ENCODE results near the gene PRDX3. TPM values are rescaled to one million over a fixed set of nuclear protein-coding genes. Genes with fewer than 3 reads are reported as not detected.

The PRDX3 gene
- total and polyA plus RNA-seq, 4 donors, result 176 to 307 (median 258) TPM

GRCh38 chr10:119153661-119154060 is 25.0 kb downstream of the PRDX3 start:
- no peak for DNase-seq (ENCODE audit: low spot score)
- no peak for TF ChIP-seq RAD21 (IDR thresholded peaks at IDR 0.05)
- TF ChIP-seq HNF4G (IDR thresholded peaks at IDR 0.05), result no peak
- TF ChIP-seq ZBTB33 (IDR thresholded peaks at IDR 0.05), result no peak
- TF ChIP-seq SP1 (IDR thresholded peaks at IDR 0.05), result no peak
- no peak for TF ChIP-seq FOXA1 (IDR thresholded peaks at IDR 0.05)
- no peak for TF ChIP-seq TAF1 (conservative IDR thresholded peaks at IDR 0.05)
- no peak for TF ChIP-seq JUND (IDR thresholded peaks at IDR 0.05)
- no peak for TF ChIP-seq RXRA (IDR thresholded peaks at IDR 0.05)
- no peak for TF ChIP-seq GABPA (IDR thresholded peaks at IDR 0.05 in 1 of 2, conservative IDR thresholded peaks at IDR 0.05 in 1 of 2)
- no peak for TF ChIP-seq CTCF (IDR thresholded peaks at IDR 0.05; ENCODE audit: low read depth, low read length, missing input control)
- no peak for TF ChIP-seq YY1 (IDR thresholded peaks at IDR 0.05)
- TF ChIP-seq EGR1 (IDR thresholded peaks at IDR 0.05; ENCODE audit: low read depth in 2 of 2), result no peak
- Histone ChIP-seq H3K4me3 (ENCODE audit: low read depth in 1 of 3, low read length in 3 of 3) (no peak overlapping the region), H3K27me3 (ENCODE audit: control insufficient read depth in 4 of 4, insufficient read depth in 4 of 4, low read length in 3 of 4) (no peaks in the 10 kb centered on the region), H3K27ac (ENCODE audit: low read depth in 1 of 2, low read length in 2 of 2) (no peak overlapping the region), H3K9ac (ENCODE audit: low read depth in 1 of 2, low read length in 2 of 2) (no peak overlapping the region), H3K9me3 (ENCODE audit: control insufficient read depth in 4 of 4, low read length in 3 of 4) (no peaks in the 10 kb centered on the region), H3K4me1 (ENCODE audit: control insufficient read depth in 4 of 4, insufficient read depth in 4 of 4, low read length in 3 of 4) (no peaks in the 10 kb centered on the region), H3K36me3 (ENCODE audit: control insufficient read depth in 4 of 4, insufficient read depth in 3 of 4, low read depth in 1 of 4, low read length in 3 of 4) (peaks cover 18 to 65% (median 41%) of the 10 kb centered on the region in 4 donors)
- WGBS, result 97% methylated on average over 12 of the region's 12 CpGs

GRCh38 chr10:119153041-119153440 is 25.6 kb downstream of the PRDX3 start:
- WGBS, result 96% methylated on average over 5 of the region's 5 CpGs
- no peak for DNase-seq (ENCODE audit: low spot score)
- H3K36me3 ChIP-seq (ENCODE audit: control insufficient read depth in 4 of 4, insufficient read depth in 3 of 4, low read depth in 1 of 4, low read length in 3 of 4), result peaks cover 18 to 64% (median 41%) of the 10 kb centered on the region in 4 donors

More at GRCh38 chr10:119153041-119153440, 25.6 kb downstream of the PRDX3 start:
- H3K9ac ChIP-seq (ENCODE audit: low read depth in 1 of 2, low read length in 2 of 2), result no peak overlapping the region
- H3K9me3 ChIP-seq (ENCODE audit: control insufficient read depth in 4 of 4, low read length in 3 of 4), result no peaks in the 10 kb centered on the region
- no peaks in the 10 kb centered on the region for H3K27me3 ChIP-seq (ENCODE audit: control insufficient read depth in 4 of 4, insufficient read depth in 4 of 4, low read length in 3 of 4)
- H3K4me1 ChIP-seq (ENCODE audit: control insufficient read depth in 4 of 4, insufficient read depth in 4 of 4, low read length in 3 of 4), result no peaks in the 10 kb centered on the region
- no peak overlapping the region for H3K27ac ChIP-seq (ENCODE audit: low read depth in 1 of 2, low read length in 2 of 2)
- no peak overlapping the region for H3K4me3 ChIP-seq (ENCODE audit: low read depth in 1 of 3, low read length in 3 of 3)
- no peak for TF ChIP-seq SP1 (IDR thresholded peaks at IDR 0.05)
- TF ChIP-seq RAD21 (IDR thresholded peaks at IDR 0.05), result no peak
- no peak for TF ChIP-seq HNF4A (conservative IDR thresholded peaks at IDR 0.05)
- TF ChIP-seq FOXA1 (IDR thresholded peaks at IDR 0.05), result no peak
- no peak for TF ChIP-seq REST (IDR thresholded peaks at IDR 0.05)
- TF ChIP-seq JUND (IDR thresholded peaks at IDR 0.05), result no peak
- no peak for TF ChIP-seq CTCF (IDR thresholded peaks at IDR 0.05; ENCODE audit: low read depth, low read length, missing input control)
- no peak for TF ChIP-seq TAF1 (conservative IDR thresholded peaks at IDR 0.05)
- TF ChIP-seq GABPA (IDR thresholded peaks at IDR 0.05 in 1 of 2, conservative IDR thresholded peaks at IDR 0.05 in 1 of 2), result no peak
- no peak for TF ChIP-seq ZBTB33 (IDR thresholded peaks at IDR 0.05)
- no peak for TF ChIP-seq NR2F2 (IDR thresholded peaks at IDR 0.05)
- no peak for TF ChIP-seq FOXA2 (IDR thresholded peaks at IDR 0.05)
- no peak for TF ChIP-seq ATF3 (IDR thresholded peaks at IDR 0.05)
- no peak for TF ChIP-seq MAX (IDR thresholded peaks at IDR 0.05)
